K562 (cell line): ENCODE results near the gene ERVFRD-1. TPM values are rescaled to one million over a fixed set of nuclear protein-coding genes. Genes with fewer than 3 reads are reported as not detected.

Experiments used
- ATAC-seq: fragments of 200-7000 bp; cut with Tn5 transposase; 3 replicates; pipeline ENCODE4 v1.9.1; 2020; ENCODE audit warnings: moderate library complexity
- BruUV-seq: library from RNA; stranded (reverse); fragments of 400-500 nt; replicated peaks from 2 replicates; lab custom pipeline; 2021; lab: Mats Ljungman, UMichigan
- CTCF ChIA-PET: fragments of 300-600 bp; formaldehyde crosslinking; extraction: SDS; loops from one replicate; lab custom pipeline; 2021; ENCODE audit warnings: low intra/inter-chr PET ratio; lab: Yijun Ruan, JAX
- POLR2A ChIA-PET: fragments of 300-600, 350-650 bp; sonication (Branson Sonifier 250); formaldehyde crosslinking; extraction: SDS; loops from one replicate; lab custom pipeline; 2021; ENCODE audit warnings: antibody characterized with exemption, inconsistent platforms; lab: Yijun Ruan, JAX
- DNase-seq, 4 experiments: peaks; one replicate each; pipeline versions ENCODE4 v3.0.0 to v3.0.0-alpha.2; 2011 to 2018; ENCODE audit warnings: low spot score in 3 of 4, mixed read lengths in 3 of 4; ENCODE audit errors: extremely low read depth in 1 of 4
- FAIRE-seq: peaks from 2 replicates; lab custom pipeline; 2011; peaks lifted over from hg19 to GRCh38; lab: Jason Lieb, UNC
- H2AFZ ChIP-seq: 2 replicates; pipeline ENCODE4 v1.6.0; 2011; ENCODE audit warnings: low read depth, low read length, control low read depth, inconsistent platforms
- H3K27ac ChIP-seq: fragments of 200-600 bp; 3 replicates; pipeline ENCODE4 v1.8.0; 2011; ENCODE audit warnings: low read depth, mild to moderate bottlenecking, control low read depth, inconsistent platforms, low read length, moderate library complexity, mixed read lengths; ENCODE audit errors: extremely low read depth
- H3K27me3 ChIP-seq, 2 experiments: fragments of 300-600 bp in 1 of 2; 2 replicates in 1 of 2; 3 replicates in 1 of 2; pipeline versions ENCODE4 v1.6.0 to v1.8.0; 2011; ENCODE audit warnings: inconsistent platforms in 2 of 2, low read length in 2 of 2, mild to moderate bottlenecking in 1 of 2, mixed read lengths in 1 of 2, moderate library complexity in 1 of 2; ENCODE audit not compliant: control insufficient read depth in 2 of 2, insufficient read depth in 2 of 2
- H3K36me3 ChIP-seq: fragments of 300-600 bp; 3 replicates; pipeline ENCODE4 v1.8.0; 2011; ENCODE audit warnings: mild to moderate bottlenecking, low read length, inconsistent platforms; ENCODE audit not compliant: control insufficient read depth, insufficient read depth
- H3K4me1 ChIP-seq, 2 experiments: fragments of 200-600 bp in 1 of 2; replicated peaks in 1 of 2; 2 replicates in 1 of 2; 3 replicates in 1 of 2; pipeline versions ENCODE4 v1.5.1 to v1.8.0; 2011; ENCODE audit warnings: inconsistent platforms in 2 of 2, low read length in 2 of 2, mild to moderate bottlenecking in 1 of 2, mixed read lengths in 1 of 2, moderate library complexity in 1 of 2; ENCODE audit not compliant: control insufficient read depth in 2 of 2, insufficient read depth in 2 of 2
- H3K4me2 ChIP-seq: 2 replicates; pipeline ENCODE4 v1.6.1; 2011; ENCODE audit warnings: low read length, control low read depth, inconsistent platforms, mixed read lengths; ENCODE audit not compliant: insufficient read depth
- H3K4me3 ChIP-seq: fragments of 200-600 bp; sonication (generic), shearing (Covaris generic); 2 replicates; pipeline ENCODE4 v1.5.1; 2016; ENCODE audit warnings: control low read depth, inconsistent platforms
- H3K79me2 ChIP-seq: fragments of 200-600 bp; 3 replicates; pipeline ENCODE4 v1.8.0; 2011; ENCODE audit warnings: low read length, inconsistent platforms; ENCODE audit not compliant: control insufficient read depth, insufficient read depth
- H3K9ac ChIP-seq, 2 experiments: 2 replicates each; pipeline versions ENCODE4 v1.6.0 to v1.6.1; 2011; ENCODE audit warnings: low read depth in 2 of 2, low read length in 2 of 2, control low read depth in 1 of 2, inconsistent platforms in 1 of 2, mild to moderate bottlenecking in 1 of 2, mixed read lengths in 1 of 2; ENCODE audit not compliant: insufficient read depth in 1 of 2
- H3K9me1 ChIP-seq: one replicate; pipeline ENCODE4 v1.6.0; 2011; ENCODE audit warnings: inconsistent platforms, mild to moderate bottlenecking, low read length, moderate library complexity; ENCODE audit not compliant: control insufficient read depth, insufficient read depth
- H3K9me3 ChIP-seq: replicated peaks from 2 replicates; pipeline ENCODE4 v1.5.1; 2011; ENCODE audit warnings: low read depth, low read length, inconsistent platforms; ENCODE audit not compliant: control insufficient read depth, insufficient read depth
- H4K20me1 ChIP-seq: replicated peaks from 2 replicates; pipeline ENCODE4 v1.6.1; 2011; ENCODE audit warnings: low read length, inconsistent platforms, mixed read lengths; ENCODE audit not compliant: control insufficient read depth, insufficient read depth
- MAZ ChIP-seq, 2 experiments: fragments of 450-650 bp in 1 of 2; sonication (generic) in 1 of 2; formaldehyde crosslinking; IDR thresholded peaks in 1 of 2; conservative IDR thresholded peaks in 1 of 2; 2 replicates each; pipeline versions ENCODE4 v1.4.0 to v1.5.0; 2020; ENCODE audit warnings: mild to moderate bottlenecking in 1 of 2, missing genetic modification reagents in 1 of 2
- SLC30A9 ChIP-seq: fragments of 250-450 bp; sonication (Bioruptor Pico); IDR thresholded peaks from 2 replicates; pipeline ENCODE4 v1.8.0; 2022; ENCODE audit warnings: mild to moderate bottlenecking, moderate library complexity
- ZBTB7A ChIP-seq: IDR thresholded peaks from 2 replicates; pipeline ENCODE4 v1.6.1; 2011; ENCODE audit warnings: low read depth, mild to moderate bottlenecking, low read length, moderate library complexity, borderline replicate concordance; ENCODE audit not compliant: control insufficient read depth
- ZFP36 ChIP-seq: fragments of 150-350 bp; IDR thresholded peaks from 2 replicates; pipeline ENCODE4 v1.6.1; 2018; ENCODE audit warnings: low read length, low read depth; ENCODE audit not compliant: partially characterized antibody
- ZNF408 ChIP-seq: fragments of 250-450 bp; sonication (Bioruptor Pico); IDR thresholded peaks from 2 replicates; pipeline ENCODE4 v1.4.0; 2020; ENCODE audit warnings: low read depth, mild to moderate bottlenecking, moderate library complexity
- WGBS: fragments of 100-300 bp; shearing (Covaris generic); methylation state at CpG from one replicate; pipeline ENCODE4 v1.1.6; 2016; ENCODE audit warnings: low coverage, mixed read lengths; ENCODE audit not compliant: insufficient coverage; ENCODE audit errors: missing lambda C conversion rate; 5-methylcytosine and 5-hydroxymethylcytosine counted together
- in situ Hi-C: fragments of 300-500 bp; cut with MboI; formaldehyde crosslinking; loops from 4 replicates; pipeline ENCODE4 v1.15.0; 2018; ENCODE audit warnings: inconsistent platforms, mixed read lengths
- intact Hi-C: fragments of 100-400 bp; cut with micrococcal nuclease; formaldehyde crosslinking; loops from 2 replicates; pipeline ENCODE4 v1.14.2; 2022
- polyA plus RNA-seq, 8 experiments: library from polyadenylated mRNA; depleted of rRNA in 4 of 8; stranded (reverse) in 5 of 8; unstranded in 3 of 8; fragments of >200 nt; fragmentation: Nextera tagmentation in 2 of 8; fragmentation: Illumina TruSeq in 1 of 8; extraction: Ambion mirVana in 2 of 8; extraction: Trizol in 1 of 8; gene quantifications; 2 replicates each; pipeline versions ENCODE4 v1.2.1 to v1.2.3, GENCODE V29; 2011 to 2014; ENCODE audit warnings: inconsistent platforms in 1 of 8, missing spikeins in 1 of 8
- total RNA-seq, 7 experiments: library from RNA; depleted of rRNA in 6 of 7; stranded (reverse); fragments of >200 nt in 6 of 7; fragmentation: Illumina TruSeq in 2 of 7; extraction: Trizol in 2 of 7; gene quantifications; 2 replicates each; pipeline versions ENCODE4 v1.2.1 to v1.2.3, GENCODE V29; 2011 to 2021; ENCODE audit warnings: low replicate concordance in 1 of 7

Gene ERVFRD-1
- total and polyA plus RNA-seq, 9 of the 15 experiments (the other 6 are each of a cell fraction or from before 2014, with no cell fraction given): 0.05 to 0.14 (median 0.09) TPM; not detected in 2

DNA sequence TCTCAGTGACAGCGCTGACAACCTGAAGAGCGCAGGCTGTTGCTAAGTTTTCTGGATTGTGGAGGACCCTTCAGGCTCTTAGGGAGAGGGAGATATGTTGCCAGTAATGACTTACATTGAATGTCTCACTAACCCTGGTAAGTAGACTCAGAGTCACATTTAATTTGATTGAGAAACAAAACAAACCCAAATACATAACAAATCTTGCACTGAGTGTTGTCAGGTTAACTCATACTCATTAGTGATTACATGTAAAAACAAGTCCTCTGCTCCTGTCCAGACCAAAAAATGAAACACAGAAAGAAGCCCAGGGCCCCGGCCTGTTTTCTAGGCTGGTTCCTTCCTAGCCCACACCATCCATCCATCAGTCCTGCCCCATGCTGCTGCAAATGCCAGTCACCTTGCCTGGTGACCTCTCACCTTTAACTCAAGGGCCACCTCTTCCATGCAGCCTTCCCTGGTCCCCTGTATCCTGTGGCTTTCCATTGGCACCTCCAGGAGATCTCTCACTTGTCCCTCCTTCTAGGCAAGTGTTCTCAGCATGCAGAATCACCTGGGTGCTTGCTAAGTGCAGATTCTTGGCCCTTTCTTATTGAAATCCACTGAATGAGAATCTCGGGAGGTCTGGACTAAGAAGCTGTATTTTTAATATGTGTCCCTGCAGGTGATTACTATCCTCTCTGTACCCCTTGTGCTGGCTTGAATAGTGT, 34.7 kb upstream of the ERVFRD-1 start:
- BruUV-seq: no TSS peak
- ChIA-PET POLR2A (no interaction called here), CTCF (interaction anchor here (3.5 kb wide), 1 partner anchor 349 kb away, joined by 68 read pairs; no protein-coding TSS in a partner anchor)
- 13% methylated on average over 4 of the region's 4 CpGs for WGBS
- no peaks in the 10 kb centered on the region for H4K20me1 ChIP-seq
- in situ Hi-C loops: no loop called here
- no peak for TF ChIP-seq MAZ (CRISPR knock-in tag; conservative IDR thresholded peaks at IDR 0.05 in 1 of 2, IDR thresholded peaks at IDR 0.05 in 1 of 2)
- TF ChIP-seq ZFP36: peak; percentile 20
- no peak for TF ChIP-seq ZNF408 (CRISPR knock-in tag)
- no peak for TF ChIP-seq SLC30A9
- no peak for TF ChIP-seq ZBTB7A
- H3K4me2 ChIP-seq: no peak overlapping the region
- H3K36me3 ChIP-seq: no peaks in the 10 kb centered on the region
- peaks cover 0 to 17% of the 10 kb centered on the region in 2 experiments; a peak in 2 of 5 replicates for H3K27me3 ChIP-seq
- no peak overlapping the region for H2AFZ ChIP-seq
- DNase-seq (no peak), FAIRE-seq (no peak), ATAC-seq (no peak)
- H3K9me3 ChIP-seq: no peaks in the 10 kb centered on the region
- H3K79me2 ChIP-seq: no peaks in the 10 kb centered on the region
- no peak overlapping the region for H3K27ac ChIP-seq
- H3K9me1 ChIP-seq: no peaks in the 10 kb centered on the region
- H3K4me1 ChIP-seq: peaks cover 0 to 8% of the 10 kb centered on the region in 2 experiments; a peak in 3 of 5 replicates
- no peak overlapping the region for H3K9ac ChIP-seq
- intact Hi-C loops: loop anchor here (10.0 kb wide), 1 partner anchor 191 kb away; no protein-coding TSS in a partner anchor
- no peak overlapping the region for H3K4me3 ChIP-seq
